ENCODE results near the gene COTL1.

COTL1 gene

GRCh38 chr16:84547546-84548061 is 70.3 kb downstream of the COTL1 start:
- DNase-seq: no peak

- no peak for DNase-seq
Observed at GRCh38 chr16:84546669-84547545, 71.0 kb downstream of the COTL1 start.

GRCh38 chr16:84545114-84545737 is 72.7 kb downstream of the COTL1 start:
- no peak for DNase-seq

- no peak for DNase-seq
Observed at GRCh38 chr16:84544031-84544773, 73.7 kb downstream of the COTL1 start.

GRCh38 chr16:84543253-84543652 is 74.6 kb downstream of the COTL1 start:
- no peak for DNase-seq

GRCh38 chr16:84541999-84542817 is 75.7 kb downstream of the COTL1 start:
- DNase-seq: no peak

GRCh38 chr16:84540194-84540593 is 77.7 kb downstream of the COTL1 start:
- DNase-seq: no peak

- DNase-seq: no peak
Observed at GRCh38 chr16:84538222-84538840, 79.5 kb downstream of the COTL1 start.

GRCh38 chr16:84537491-84538151 is 80.3 kb downstream of the COTL1 start:
- no peak for DNase-seq

GRCh38 chr16:84535851-84536250 is 82.0 kb downstream of the COTL1 start:
- DNase-seq: no peak

- DNase-seq: no peak
Observed at GRCh38 chr16:84535408-84535807, 82.5 kb downstream of the COTL1 start.

GRCh38 chr16:84534815-84535214 is 83.1 kb downstream of the COTL1 start:
- no peak for DNase-seq

GRCh38 chr16:84532855-84533486 is 84.9 kb downstream of the COTL1 start:
- DNase-seq: no peak

GRCh38 chr16:84532291-84532724 is 85.6 kb downstream of the COTL1 start:
- DNase-seq: no peak

- DNase-seq: no peak
Observed at GRCh38 chr16:84531671-84532111, 86.2 kb downstream of the COTL1 start.

GRCh38 chr16:84530590-84530989 is 87.3 kb downstream of the COTL1 start:
- no peak for DNase-seq

- DNase-seq: no peak
Observed at GRCh38 chr16:84529607-84530006, 88.3 kb downstream of the COTL1 start.

GRCh38 chr16:84528322-84528721 is 89.6 kb downstream of the COTL1 start:
- DNase-seq: no peak

GRCh38 chr16:84527532-84528269 is 90.2 kb downstream of the COTL1 start:
- no peak for DNase-seq

All from CD4-positive, alpha-beta T cell treated with Interleukin-21 for 1 hour (primary cell).